SU-DHL-6 (cell line): Measurements from ENCODE around the gene PRF1.

Experiments
- CTCF ChIP-seq: fragments of 200-600 bp; sonication (generic); IDR thresholded peaks from one replicate; pipeline ENCODE4 v1.5.1; 2017; ENCODE audit warnings: antibody characterized with exemption, mild to moderate bottlenecking, low read length, moderate library complexity; ENCODE audit not compliant: insufficient read depth, poor library complexity, severe bottlenecking
- EZH2phosphoT487 ChIP-seq: fragments of 200-600 bp; sonication (generic), shearing (Covaris generic); conservative IDR thresholded peaks from 2 replicates; pipeline ENCODE4 v1.6.1; 2018; ENCODE audit warnings: mild to moderate bottlenecking, antibody characterized with exemption, low read length, moderate library complexity, mixed read lengths

- TF ChIP-seq CTCF = no peak
- no peak for TF ChIP-seq EZH2phosphoT487
Measured at GRCh38 chr10:70601746-70602145, 795 bp downstream of the PRF1 start.
